HUES6 (cell line): ENCODE data around the gene C3orf33.
"Not testable (repeated sequence)": the region's sequence is repeated elsewhere in the genome, so short reads cannot be mapped to it uniquely, and the experiment has no call there.

ENCODE experiments used
- H3K27ac ChIP-seq: 2 replicates; pipeline ENCODE4 v1.7.0; 2013; ENCODE audit warnings: low read depth, mild to moderate bottlenecking, low read length, inconsistent platforms
- H3K27me3 ChIP-seq: 2 replicates; pipeline ENCODE4 v1.6.1; 2013; ENCODE audit warnings: low read length; ENCODE audit not compliant: control insufficient read depth, insufficient read depth
- H3K36me3 ChIP-seq: 2 replicates; pipeline ENCODE4 v1.6.1; 2013; ENCODE audit warnings: low read length; ENCODE audit not compliant: control insufficient read depth, insufficient read depth
- H3K4me1 ChIP-seq: 2 replicates; pipeline ENCODE4 v1.6.1; 2013; ENCODE audit warnings: low read length; ENCODE audit not compliant: control insufficient read depth, insufficient read depth
- H3K4me3 ChIP-seq: 2 replicates; pipeline ENCODE4 v1.5.1; 2013; ENCODE audit warnings: low read depth, low read length
- H3K9ac ChIP-seq: one replicate; pipeline ENCODE4 v1.6.1; 2013; ENCODE audit warnings: mild to moderate bottlenecking, low read length
- H3K9me3 ChIP-seq: 2 replicates; pipeline ENCODE4 v1.6.1; 2013; ENCODE audit warnings: low read depth, low read length; ENCODE audit not compliant: control insufficient read depth, insufficient read depth

Gene C3orf33

GRCh38 chr3:155805802-155806618, at the start of gene C3orf33:
Gene C3orf33, minus strand, starts transcription at chr3:155806278. Its CDS starts 26 bp downstream, at chr3:155806252.
- H3K4me1 ChIP-seq = no peaks in the 10 kb centered on the region
- peak within 1 kb of the TSS; percentile 98 for H3K4me3 ChIP-seq
- H3K27me3 ChIP-seq = no peaks in the 10 kb centered on the region
- H3K9me3 ChIP-seq = no peaks in the 10 kb centered on the region
- peak within 1 kb of the TSS; percentile 81 for H3K27ac ChIP-seq
- H3K36me3 ChIP-seq = 0 out of 2 replicates have a peak, but pooled peaks cover 2% of the 10 kb centered on the region
- H3K9ac ChIP-seq = peak within 1 kb of the TSS; percentile 89

GRCh38 chr3:155854141-155854940, 48.3 kb upstream of the C3orf33 start, which contains the start of gene SLC33A1:
Gene SLC33A1, minus strand, starts transcription at chr3:155854427. Its CDS starts 430 bp downstream, at chr3:155853997.
- H3K27ac ChIP-seq = peak within 1 kb of the TSS; percentile 68

DNA sequence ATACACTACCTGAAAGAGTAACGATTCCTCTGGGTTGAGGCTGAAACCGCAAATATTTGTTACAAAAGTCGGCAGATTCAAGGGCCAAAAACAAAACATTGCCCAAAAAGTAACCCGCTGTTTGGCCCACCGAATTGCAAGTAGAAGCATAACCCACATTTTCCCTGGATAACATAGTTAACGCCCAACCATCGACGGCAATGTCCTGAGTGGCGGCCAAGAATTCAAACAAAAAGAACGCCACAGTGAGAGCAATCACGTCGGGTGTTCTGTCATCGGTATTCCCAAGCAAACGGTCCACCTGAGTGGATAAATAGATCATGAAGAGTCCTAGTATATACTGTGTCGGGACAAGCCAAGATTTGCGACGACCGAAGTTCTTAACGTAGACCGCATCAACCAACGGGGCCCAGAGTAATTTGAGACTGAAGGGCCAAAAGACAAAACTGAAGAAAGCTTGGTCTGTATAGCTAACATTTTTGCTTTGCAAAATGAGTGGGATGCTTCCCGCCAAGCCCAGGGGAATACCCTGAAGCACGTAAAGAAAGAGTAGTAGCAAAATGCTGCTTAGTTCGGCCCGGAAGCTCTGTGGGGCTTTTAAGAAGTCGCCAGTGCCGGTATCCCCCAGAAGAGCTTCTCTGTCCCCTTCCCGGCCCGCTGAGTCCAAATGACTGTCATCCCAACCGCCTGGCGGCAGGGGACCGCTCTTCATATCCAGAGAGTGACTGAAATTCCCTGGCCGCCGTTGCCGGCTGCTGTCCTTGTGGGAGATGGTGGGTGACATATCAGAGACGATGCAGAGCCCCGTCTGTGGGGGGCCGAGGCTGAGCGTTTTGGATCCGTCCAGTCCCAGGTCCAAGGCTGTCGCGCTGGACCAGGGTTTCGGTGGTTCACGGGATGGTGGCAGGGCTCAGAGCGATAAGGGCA, 47.4 kb upstream of the C3orf33 start:
- Histone ChIP-seq H3K9ac (peak overlapping the region; percentile 76), H3K36me3 (peaks cover 2% of the 10 kb centered on the region; the same call in 1 of the 2 replicates), H3K27ac (no peak overlapping the region), H3K9me3 (no peaks in the 10 kb centered on the region), H3K4me3 (peak overlapping the region; percentile 72), H3K4me1 (peaks cover 5% of the 10 kb centered on the region; the same call in 1 of the 2 replicates), H3K27me3 (no peaks in the 10 kb centered on the region)

More at GRCh38 chr3:155854141-155854940, 48.3 kb upstream of the C3orf33 start, which contains the start of gene SLC33A1:
- Histone ChIP-seq H3K9me3 (no peaks in the 10 kb centered on the region), H3K4me1 (peaks cover 5% of the 10 kb centered on the region; the same call in 1 of the 2 replicates), H3K27me3 (no peaks in the 10 kb centered on the region), H3K9ac (peak within 1 kb of the TSS; percentile 91), H3K4me3 (peak within 1 kb of the TSS; percentile 73), H3K36me3 (peaks cover 2% of the 10 kb centered on the region; the same call in 1 of the 2 replicates)

- Histone ChIP-seq H3K9me3 (no peaks in the 10 kb centered on the region), H3K36me3 (peaks cover 7% of the 10 kb centered on the region; the same call in 1 of the 2 replicates), H3K4me1 (peaks cover 5% of the 10 kb centered on the region; the same call in 1 of the 2 replicates), H3K27me3 (no peaks in the 10 kb centered on the region), H3K27ac (no peak overlapping the region), H3K4me3 (peak overlapping the region; percentile 72), H3K9ac (peak overlapping the region; percentile 76)
Observed at GRCh38 chr3:155852341-155852740, 46.3 kb upstream of the C3orf33 start.

DNA sequence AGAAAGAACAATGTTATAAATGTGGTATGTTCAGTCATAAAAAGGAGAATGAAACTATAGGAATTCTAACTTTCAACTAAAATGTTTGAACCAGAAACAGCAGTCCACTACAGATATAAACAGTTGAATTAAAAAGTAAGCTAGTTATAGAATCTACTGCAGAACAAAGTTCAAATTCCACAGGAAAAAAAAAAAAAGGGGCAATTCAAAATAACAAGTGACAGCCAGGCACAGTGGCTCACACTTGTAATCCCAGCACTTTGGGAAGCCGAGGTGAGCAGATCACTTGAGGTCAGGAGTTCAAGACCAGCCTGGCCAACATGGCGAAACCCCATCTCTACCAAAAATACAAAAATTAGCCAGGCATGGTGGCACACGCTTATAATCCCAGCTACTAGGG, 43.3 kb upstream of the C3orf33 start:
- H3K27me3 ChIP-seq, H3K27ac ChIP-seq, H3K36me3 ChIP-seq, H3K4me1 ChIP-seq, H3K9me3 ChIP-seq, H3K9ac ChIP-seq, H3K4me3 ChIP-seq: not testable (repeated sequence)

GRCh38 chr3:155847993-155848392, 41.9 kb upstream of the C3orf33 start:
- Histone ChIP-seq H3K36me3 (peaks cover 7% of the 10 kb centered on the region; the same call in 1 of the 2 replicates), H3K27me3 (no peaks in the 10 kb centered on the region), H3K4me1 (peaks cover 5% of the 10 kb centered on the region; the same call in 1 of the 2 replicates), H3K9ac (no peak overlapping the region), H3K27ac (no peak overlapping the region), H3K4me3 (no peak overlapping the region), H3K9me3 (no peaks in the 10 kb centered on the region)

GRCh38 chr3:155846119-155846518, 40.0 kb upstream of the C3orf33 start:
- Histone ChIP-seq H3K27me3 (no peaks in the 10 kb centered on the region), H3K9ac (no peak overlapping the region), H3K36me3 (peaks cover 5% of the 10 kb centered on the region; the same call in 1 of the 2 replicates), H3K9me3 (no peaks in the 10 kb centered on the region), H3K4me1 (no peaks in the 10 kb centered on the region), H3K27ac (no peak overlapping the region), H3K4me3 (no peak overlapping the region)

DNA sequence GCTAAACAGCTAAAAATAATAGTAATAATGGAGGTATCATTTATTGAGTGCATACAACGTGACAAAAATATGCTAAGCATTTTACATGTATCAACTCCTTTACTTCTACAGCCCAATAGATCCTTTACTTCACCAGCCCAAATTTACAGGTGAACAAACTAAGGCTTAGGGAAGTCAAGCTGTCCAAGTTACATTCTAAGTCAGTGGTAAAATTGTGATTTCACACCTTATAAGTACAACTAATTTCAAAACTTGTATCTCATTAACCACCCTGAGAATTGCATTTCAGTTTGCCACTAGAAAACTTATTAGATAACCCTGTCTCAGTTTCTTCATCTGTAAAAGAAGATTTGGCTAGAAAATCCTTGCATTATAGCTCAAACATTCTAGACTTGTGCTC, 37.5 kb upstream of the C3orf33 start:
- Histone ChIP-seq H3K4me3 (no peak overlapping the region), H3K9ac (no peak overlapping the region), H3K4me1 (no peaks in the 10 kb centered on the region), H3K27me3 (no peaks in the 10 kb centered on the region), H3K27ac (no peak overlapping the region), H3K36me3 (peaks cover 5% of the 10 kb centered on the region; the same call in 1 of the 2 replicates), H3K9me3 (no peaks in the 10 kb centered on the region)

DNA sequence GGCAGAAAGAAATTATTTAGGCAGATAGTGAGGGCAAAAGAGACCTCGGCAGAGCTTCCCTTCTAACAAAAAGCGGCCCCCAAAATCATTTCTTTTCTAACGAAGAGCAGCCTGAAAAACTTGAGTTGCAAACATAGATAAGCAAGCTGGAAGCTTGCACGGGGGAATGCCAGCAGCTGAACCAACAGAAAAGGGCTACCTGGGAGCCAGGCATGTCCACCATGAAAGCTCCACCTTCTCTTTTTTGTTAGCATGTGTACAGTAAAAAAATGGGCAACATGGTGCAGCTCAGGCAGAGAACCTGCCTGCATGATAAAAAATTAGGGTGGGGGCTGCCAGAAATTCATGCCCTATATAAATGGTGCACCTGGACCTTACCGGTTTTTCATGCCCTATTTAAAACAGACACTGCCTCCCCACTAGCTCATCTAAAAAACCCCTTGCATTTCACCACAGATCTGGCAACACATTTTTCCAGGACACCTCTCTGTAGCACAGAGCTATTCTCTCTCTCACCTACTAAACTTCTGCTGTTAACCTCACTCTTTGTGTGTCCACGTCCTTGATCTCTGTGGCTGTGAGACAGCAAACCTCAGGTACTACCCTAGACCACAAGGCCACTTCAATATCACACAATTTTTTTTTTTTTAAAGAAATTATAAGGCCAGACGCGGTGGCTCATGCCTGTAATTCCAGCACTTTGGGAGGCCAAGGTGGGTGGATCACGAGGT, 29.4 kb upstream of the C3orf33 start:
- no peaks in the 10 kb centered on the region for H3K9me3 ChIP-seq
- no peak overlapping the region for H3K9ac ChIP-seq
- H3K4me1 ChIP-seq = no peaks in the 10 kb centered on the region
- peaks cover 12% of the 10 kb centered on the region; the same call in 1 of the 2 replicates for H3K36me3 ChIP-seq
- no peaks in the 10 kb centered on the region for H3K27me3 ChIP-seq
- H3K27ac ChIP-seq = no peak overlapping the region
- H3K4me3 ChIP-seq = no peak overlapping the region
